ENCODE results near the gene GORAB.

Gene GORAB

GRCh38 chr1:170521818-170522217 lies 10.1 kb upstream of the GORAB start:
- TF ChIP-seq POLR2AphosphoS5 (IDR thresholded peaks at IDR 0.05; ENCODE audit: low read depth, low read length) (no peak), SIN3A (IDR thresholded peaks at IDR 0.05; ENCODE audit: borderline replicate concordance, insufficient read depth, low read length) (no peak), FOXP2 (optimal IDR thresholded peaks at IDR 0.05; ENCODE audit: borderline replicate concordance, extremely low read depth, extremely low read length, insufficient read depth) (no peak), REST (IDR thresholded peaks at IDR 0.05; ENCODE audit: insufficient read depth in 1 of 2, low read depth in 2 of 2, low read length in 2 of 2) (no peak), TAF1 (IDR thresholded peaks at IDR 0.05; ENCODE audit: borderline replicate concordance, insufficient read depth, low read length) (no peak)

- TF ChIP-seq REST (IDR thresholded peaks at IDR 0.05; ENCODE audit: insufficient read depth in 1 of 2, low read depth in 2 of 2, low read length in 2 of 2) (no peak), POLR2AphosphoS5 (IDR thresholded peaks at IDR 0.05; ENCODE audit: low read depth, low read length) (no peak), FOXP2 (optimal IDR thresholded peaks at IDR 0.05; ENCODE audit: borderline replicate concordance, extremely low read depth, extremely low read length, insufficient read depth) (no peak), TAF1 (IDR thresholded peaks at IDR 0.05; ENCODE audit: borderline replicate concordance, insufficient read depth, low read length) (no peak), SIN3A (IDR thresholded peaks at IDR 0.05; ENCODE audit: borderline replicate concordance, insufficient read depth, low read length) (no peak)
These were observed 801 bp upstream of the GORAB start for GRCh38 chr1:170530972-170531757.

- no peak for TF ChIP-seq SIN3A (IDR thresholded peaks at IDR 0.05; ENCODE audit: borderline replicate concordance, insufficient read depth, low read length)
- no peak for TF ChIP-seq REST (IDR thresholded peaks at IDR 0.05; ENCODE audit: insufficient read depth in 1 of 2, low read depth in 2 of 2, low read length in 2 of 2)
- TF ChIP-seq POLR2AphosphoS5 (IDR thresholded peaks at IDR 0.05; ENCODE audit: low read depth, low read length): no peak
- no peak for TF ChIP-seq TAF1 (IDR thresholded peaks at IDR 0.05; ENCODE audit: borderline replicate concordance, insufficient read depth, low read length)
- no peak for TF ChIP-seq FOXP2 (optimal IDR thresholded peaks at IDR 0.05; ENCODE audit: borderline replicate concordance, extremely low read depth, extremely low read length, insufficient read depth)
These were observed 1.3 kb downstream of the GORAB start for GRCh38 chr1:170533298-170533697.

GRCh38 chr1:170534626-170535147 lies 2.7 kb downstream of the GORAB start:
- no peak for TF ChIP-seq REST (IDR thresholded peaks at IDR 0.05; ENCODE audit: insufficient read depth in 1 of 2, low read depth in 2 of 2, low read length in 2 of 2)
- no peak for TF ChIP-seq TAF1 (IDR thresholded peaks at IDR 0.05; ENCODE audit: borderline replicate concordance, insufficient read depth, low read length)

Data from PFSK-1 (cell line).